ENCODE measurements around the gene ABLIM1.

- TF ChIP-seq CTCF (IDR thresholded peaks at IDR 0.05) = no peak
- no peak for TF ChIP-seq POLR2A (IDR thresholded peaks at IDR 0.05)
Measured at GRCh38 chr10:114658175-114658574, at the start of gene ABLIM1.
